HCT116 (cell line): ENCODE data around the gene GPR139.

ENCODE experiments used
- CBX3 ChIP-seq: IDR thresholded peaks from 2 replicates; pipeline ENCODE4 v1.6.1; 2012; ENCODE audit warnings: low read depth
- CTCF ChIP-seq, 3 experiments: fragments of 200-600 bp in 1 of 3; sonication (generic) in 1 of 3; IDR thresholded peaks in 2 of 3; conservative IDR thresholded peaks in 1 of 3; 2 replicates each; pipeline ENCODE4 v1.5.1; 2012 to 2017; ENCODE audit warnings: low read depth in 2 of 3, low read length in 2 of 3, antibody characterized with exemption in 1 of 3, borderline replicate concordance in 1 of 3, control low read depth in 1 of 3, mild to moderate bottlenecking in 1 of 3, mixed read lengths in 1 of 3, mixed run types in 1 of 3, moderate library complexity in 1 of 3; ENCODE audit not compliant: insufficient read depth in 1 of 3
- EZH2phosphoT487 ChIP-seq: fragments of 200-600 bp; IDR thresholded peaks from 2 replicates; pipeline ENCODE4 v1.6.1; 2018; ENCODE audit warnings: antibody characterized with exemption, borderline replicate concordance
- JUND ChIP-seq: IDR thresholded peaks from 2 replicates; pipeline ENCODE4 v1.6.1; 2012
- POLR2A ChIP-seq: IDR thresholded peaks from 2 replicates; pipeline ENCODE4 v1.7.0; 2011; ENCODE audit warnings: borderline replicate concordance; ENCODE audit not compliant: insufficient read depth, insufficient read length; ENCODE audit errors: extremely low read depth
- YY1 ChIP-seq: IDR thresholded peaks from 2 replicates; pipeline ENCODE4 v1.6.1; 2011; ENCODE audit warnings: low read length, low read depth, moderate library complexity, mild to moderate bottlenecking; ENCODE audit not compliant: insufficient replicate concordance; ENCODE audit errors: extremely low read depth
- TF ChIP-seq, protein P1 (sequence below): IDR thresholded peaks from 2 replicates; pipeline ENCODE4 v1.6.1; 2012; ENCODE audit warnings: low read depth

DNA sequence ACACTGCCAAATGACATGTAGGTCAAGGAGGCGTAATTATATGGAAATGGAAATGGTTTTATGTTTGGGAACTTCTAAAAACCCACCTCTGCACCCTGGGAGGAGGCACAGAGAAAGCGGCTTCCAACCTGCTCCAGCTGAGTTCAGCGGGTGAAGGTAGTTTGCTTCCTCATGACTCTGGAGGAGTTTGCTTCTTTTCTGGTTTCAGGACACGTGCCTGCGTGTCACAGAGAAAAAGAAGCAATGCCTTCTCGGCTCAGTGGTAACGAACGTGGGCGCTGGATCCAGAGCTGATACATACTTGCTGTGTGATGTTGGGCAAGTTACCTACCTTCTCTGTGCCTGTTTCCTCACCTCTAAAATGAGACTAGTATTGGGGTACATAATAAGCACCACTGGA, 22.1 kb downstream of the GPR139 start:
- TF ChIP-seq YY1 (no peak), EZH2phosphoT487 (no peak), POLR2A (no peak), CBX3 (no peak), CTCF (IDR thresholded peaks at IDR 0.05 in 2 of 3, conservative IDR thresholded peaks at IDR 0.05 in 1 of 3; ENCODE audit: borderline replicate concordance in 1 of 3, insufficient read depth in 1 of 3, low read depth in 2 of 3, low read length in 2 of 3) (no peak), JUND (no peak)
- TF ChIP-seq, protein P1, sequence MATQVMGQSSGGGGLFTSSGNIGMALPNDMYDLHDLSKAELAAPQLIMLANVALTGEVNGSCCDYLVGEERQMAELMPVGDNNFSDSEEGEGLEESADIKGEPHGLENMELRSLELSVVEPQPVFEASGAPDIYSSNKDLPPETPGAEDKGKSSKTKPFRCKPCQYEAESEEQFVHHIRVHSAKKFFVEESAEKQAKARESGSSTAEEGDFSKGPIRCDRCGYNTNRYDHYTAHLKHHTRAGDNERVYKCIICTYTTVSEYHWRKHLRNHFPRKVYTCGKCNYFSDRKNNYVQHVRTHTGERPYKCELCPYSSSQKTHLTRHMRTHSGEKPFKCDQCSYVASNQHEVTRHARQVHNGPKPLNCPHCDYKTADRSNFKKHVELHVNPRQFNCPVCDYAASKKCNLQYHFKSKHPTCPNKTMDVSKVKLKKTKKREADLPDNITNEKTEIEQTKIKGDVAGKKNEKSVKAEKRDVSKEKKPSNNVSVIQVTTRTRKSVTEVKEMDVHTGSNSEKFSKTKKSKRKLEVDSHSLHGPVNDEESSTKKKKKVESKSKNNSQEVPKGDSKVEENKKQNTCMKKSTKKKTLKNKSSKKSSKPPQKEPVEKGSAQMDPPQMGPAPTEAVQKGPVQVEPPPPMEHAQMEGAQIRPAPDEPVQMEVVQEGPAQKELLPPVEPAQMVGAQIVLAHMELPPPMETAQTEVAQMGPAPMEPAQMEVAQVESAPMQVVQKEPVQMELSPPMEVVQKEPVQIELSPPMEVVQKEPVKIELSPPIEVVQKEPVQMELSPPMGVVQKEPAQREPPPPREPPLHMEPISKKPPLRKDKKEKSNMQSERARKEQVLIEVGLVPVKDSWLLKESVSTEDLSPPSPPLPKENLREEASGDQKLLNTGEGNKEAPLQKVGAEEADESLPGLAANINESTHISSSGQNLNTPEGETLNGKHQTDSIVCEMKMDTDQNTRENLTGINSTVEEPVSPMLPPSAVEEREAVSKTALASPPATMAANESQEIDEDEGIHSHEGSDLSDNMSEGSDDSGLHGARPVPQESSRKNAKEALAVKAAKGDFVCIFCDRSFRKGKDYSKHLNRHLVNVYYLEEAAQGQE: no peak
